Measurements from ENCODE around the gene GCNT1. TPM values are rescaled to one million over a fixed set of nuclear protein-coding genes. Genes with fewer than 3 reads are reported as not detected.

The GCNT1 gene
- total and polyA plus RNA-seq, 12 donors = 0.66 to 8.1 (median 1.9) TPM

GRCh38 chr9:76512826-76513225 lies 53.8 kb downstream of the GCNT1 start:
- WGBS, 2 donors = 57 to 92% methylated on average over 1 of the region's 1 CpG
- Histone ChIP-seq H3K4me3 (no peak overlapping the region), H3K27me3 (no peaks in the 10 kb centered on the region), H3K4me1 (no peaks in the 10 kb centered on the region), H3K36me3 (peaks cover 0 to 3% (median 0%) of the 10 kb centered on the region in 9 donors), H3K27ac (no peak overlapping the region), H3K9me3 (peaks cover 0 to 10% (median 0%) of the 10 kb centered on the region in 11 donors)
- no peak for DNase-seq
- TF ChIP-seq, protein P1, sequence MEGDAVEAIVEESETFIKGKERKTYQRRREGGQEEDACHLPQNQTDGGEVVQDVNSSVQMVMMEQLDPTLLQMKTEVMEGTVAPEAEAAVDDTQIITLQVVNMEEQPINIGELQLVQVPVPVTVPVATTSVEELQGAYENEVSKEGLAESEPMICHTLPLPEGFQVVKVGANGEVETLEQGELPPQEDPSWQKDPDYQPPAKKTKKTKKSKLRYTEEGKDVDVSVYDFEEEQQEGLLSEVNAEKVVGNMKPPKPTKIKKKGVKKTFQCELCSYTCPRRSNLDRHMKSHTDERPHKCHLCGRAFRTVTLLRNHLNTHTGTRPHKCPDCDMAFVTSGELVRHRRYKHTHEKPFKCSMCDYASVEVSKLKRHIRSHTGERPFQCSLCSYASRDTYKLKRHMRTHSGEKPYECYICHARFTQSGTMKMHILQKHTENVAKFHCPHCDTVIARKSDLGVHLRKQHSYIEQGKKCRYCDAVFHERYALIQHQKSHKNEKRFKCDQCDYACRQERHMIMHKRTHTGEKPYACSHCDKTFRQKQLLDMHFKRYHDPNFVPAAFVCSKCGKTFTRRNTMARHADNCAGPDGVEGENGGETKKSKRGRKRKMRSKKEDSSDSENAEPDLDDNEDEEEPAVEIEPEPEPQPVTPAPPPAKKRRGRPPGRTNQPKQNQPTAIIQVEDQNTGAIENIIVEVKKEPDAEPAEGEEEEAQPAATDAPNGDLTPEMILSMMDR (IDR thresholded peaks at IDR 0.05) = no peak
- intact Hi-C loops (cut with DNase I) = no loop called here
- ATAC-seq = no peak

- Histone ChIP-seq H3K4me1 (no peaks in the 10 kb centered on the region), H3K9me3 (peaks cover 0 to 10% (median 0%) of the 10 kb centered on the region in 11 donors), H3K27me3 (no peaks in the 10 kb centered on the region), H3K27ac (no peak overlapping the region), H3K36me3 (peaks cover 0 to 3% (median 0%) of the 10 kb centered on the region in 9 donors), H3K4me3 (no peak overlapping the region)
- intact Hi-C loops (cut with DNase I) = no loop called here
- 43 to 54% methylated on average over 6 of the region's 6 CpGs for WGBS, 2 donors
- TF ChIP-seq, protein P1 (IDR thresholded peaks at IDR 0.05) = no peak
- ATAC-seq (no peak), DNase-seq (no peak)
Observed at GRCh38 chr9:76516350-76516749, 57.4 kb downstream of the GCNT1 start.

- Histone ChIP-seq H3K4me3 (no peak overlapping the region), H3K27me3 (no peaks in the 10 kb centered on the region), H3K27ac (no peak overlapping the region), H3K9me3 (peaks cover 0 to 10% (median 0%) of the 10 kb centered on the region in 11 donors), H3K4me1 (no peaks in the 10 kb centered on the region), H3K36me3 (peaks cover 0 to 3% (median 0%) of the 10 kb centered on the region in 9 donors)
- ATAC-seq (no peak), DNase-seq (no peak)
- 68 to 79% methylated on average over 3 of the region's 3 CpGs for WGBS, 2 donors
- TF ChIP-seq, protein P1 (IDR thresholded peaks at IDR 0.05) = no peak
- intact Hi-C loops (cut with DNase I) = no loop called here
Observed at GRCh38 chr9:76516871-76517270, 57.9 kb downstream of the GCNT1 start.

DNA sequence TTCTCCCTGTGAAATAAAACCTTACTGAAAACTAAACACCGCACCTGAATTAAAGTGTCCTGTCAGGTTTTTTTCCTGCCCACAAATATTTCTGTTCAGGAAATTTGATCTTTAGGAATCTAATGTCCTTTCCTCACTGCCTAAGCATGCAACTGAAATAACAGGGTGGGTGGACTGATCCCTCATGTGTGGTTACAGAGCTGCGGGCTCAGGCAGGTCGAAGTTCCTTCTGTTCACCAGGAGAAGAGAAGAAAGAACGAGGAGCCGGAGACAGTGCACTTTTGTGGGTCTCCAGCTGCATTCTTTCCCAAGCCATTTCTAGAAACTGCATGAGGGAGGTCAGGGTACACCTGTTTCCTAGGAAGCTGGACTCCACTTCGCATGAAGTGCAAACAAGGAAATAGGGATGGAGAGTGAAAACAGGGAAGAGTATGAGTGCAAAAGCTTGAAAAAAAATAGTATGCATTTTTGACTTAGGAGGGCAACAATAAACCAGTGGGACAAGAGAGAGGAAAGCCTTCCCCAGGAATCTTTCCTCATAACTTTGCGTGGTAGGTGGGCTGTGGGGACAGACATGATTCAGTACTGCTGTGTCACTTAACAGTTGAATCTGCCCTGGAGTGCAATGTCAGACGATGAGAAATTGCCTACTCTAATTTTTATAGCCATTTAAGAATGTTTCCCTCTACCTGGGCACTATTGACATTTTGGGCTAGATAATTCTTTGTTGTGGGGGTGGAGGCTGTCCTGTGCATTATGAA lies 60.3 kb downstream of the GCNT1 start:
- H3K4me1 ChIP-seq = no peaks in the 10 kb centered on the region
- ATAC-seq (no peak), DNase-seq (no peak)
- no peak overlapping the region for H3K4me3 ChIP-seq
- intact Hi-C loops (cut with DNase I) = no loop called here
- H3K36me3 ChIP-seq = peaks cover 0 to 3% (median 0%) of the 10 kb centered on the region in 9 donors
- H3K27ac ChIP-seq = no peak overlapping the region
- no peaks in the 10 kb centered on the region for H3K27me3 ChIP-seq
- H3K9me3 ChIP-seq = peaks cover 0 to 1% (median 0%) of the 10 kb centered on the region in 11 donors
- TF ChIP-seq, protein P1 (IDR thresholded peaks at IDR 0.05) = no peak
- 79 to 81% methylated on average over 8 of the region's 8 CpGs for WGBS, 2 donors
